ACHN (cell line): ENCODE measurements around the gene LDB2.

Source experiments
- DNase-seq: peaks from one replicate; pipeline ENCODE4 v3.0.0-alpha.2; 2015
- in situ Hi-C: cut with HindIII; loops from 2 replicates; pipeline ENCODE4 v1.10.0; 2017; ENCODE audit warnings: low sequenced_read_pairs, low pct_ligation_motif_present, low pct_unique_long_range_greater_than_20kb

Gene LDB2

DNA sequence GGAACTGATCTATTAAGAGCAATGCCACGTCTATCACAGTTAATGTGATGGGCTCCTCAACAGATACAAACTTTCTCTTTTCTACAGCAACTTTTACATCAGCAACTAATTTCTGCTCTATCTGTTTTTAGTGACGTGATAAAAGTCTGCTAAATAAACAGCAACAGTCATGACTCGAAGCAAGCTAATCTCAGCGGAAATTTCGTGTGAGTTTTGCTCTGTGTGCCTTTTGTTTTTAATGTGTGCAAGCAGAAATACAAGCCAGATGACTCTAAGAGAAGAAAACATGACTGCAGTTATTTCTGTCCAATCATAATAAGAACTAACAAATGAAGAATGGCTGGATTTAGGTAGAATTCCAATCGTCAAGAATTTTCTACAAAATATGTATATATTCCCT is 214.3 kb downstream of the LDB2 start:
- in situ Hi-C loops: no loop called here

DNA sequence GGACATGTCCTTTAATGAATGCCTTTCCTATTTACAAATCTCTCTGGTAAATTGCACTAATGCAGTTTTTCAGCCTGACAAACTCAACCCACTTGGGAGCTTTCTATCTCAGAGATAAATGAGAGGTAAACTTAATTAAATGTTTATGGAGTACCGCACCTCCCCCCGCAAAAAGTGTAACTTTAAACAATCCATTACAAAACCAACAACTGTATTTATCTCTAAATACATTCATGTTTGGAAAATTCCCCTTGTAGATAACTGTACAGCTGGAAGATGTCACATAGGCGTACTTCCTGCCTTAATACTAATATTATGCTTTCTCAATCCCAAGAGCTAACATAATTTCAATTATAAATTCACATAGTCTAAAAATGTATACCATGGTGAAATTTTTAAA is 215.5 kb downstream of the LDB2 start:
- in situ Hi-C loops: no loop called here
- DNase-seq: no peak

More for the DNA sequence above, 214.3 kb downstream of the LDB2 start:
- DNase-seq: no peak

DNA sequence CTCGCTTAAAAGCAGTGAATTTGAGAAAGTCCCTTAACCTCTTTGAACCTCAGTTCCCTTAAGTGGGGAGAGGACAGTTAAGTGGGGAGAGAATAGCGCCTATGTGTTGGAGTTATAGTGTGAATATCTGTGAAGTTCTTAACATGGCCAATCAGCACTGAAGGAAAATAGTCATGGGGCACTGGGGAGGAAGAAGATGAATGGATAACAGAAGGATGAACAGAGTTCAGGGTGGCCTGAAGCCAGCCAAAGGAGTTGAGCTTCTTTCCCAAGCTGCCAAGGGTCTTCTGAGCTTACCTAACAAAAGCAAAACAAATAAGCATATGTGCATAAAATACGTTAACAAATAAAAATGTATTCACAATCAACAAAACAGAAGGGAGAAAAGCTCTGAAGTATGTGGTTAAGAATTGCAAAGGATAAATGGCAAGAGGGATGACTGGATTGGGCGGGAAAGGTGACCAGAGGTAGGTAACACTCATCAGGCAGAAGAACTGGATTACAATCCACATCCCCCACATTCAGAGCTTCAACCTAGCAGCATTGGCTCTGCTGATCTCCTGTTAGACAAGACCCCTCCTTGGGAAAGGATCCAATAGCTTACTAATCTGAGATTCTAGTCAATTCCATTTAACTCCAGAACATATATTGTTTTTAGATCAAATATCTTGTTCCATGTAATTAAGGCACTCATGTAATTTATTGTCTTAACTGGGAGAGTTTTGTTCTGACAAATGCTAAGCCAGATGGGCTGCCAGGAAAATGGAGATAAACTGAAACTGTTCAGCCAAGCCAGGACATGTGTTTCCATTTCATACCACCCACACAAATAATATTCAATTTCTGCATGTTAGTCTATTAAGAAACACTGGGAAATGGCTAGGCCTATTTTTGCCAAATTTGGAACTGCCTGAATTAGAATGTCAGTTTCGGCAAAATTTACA is 221.2 kb downstream of the LDB2 start:
- in situ Hi-C loops: no loop called here
- no peak for DNase-seq

DNA sequence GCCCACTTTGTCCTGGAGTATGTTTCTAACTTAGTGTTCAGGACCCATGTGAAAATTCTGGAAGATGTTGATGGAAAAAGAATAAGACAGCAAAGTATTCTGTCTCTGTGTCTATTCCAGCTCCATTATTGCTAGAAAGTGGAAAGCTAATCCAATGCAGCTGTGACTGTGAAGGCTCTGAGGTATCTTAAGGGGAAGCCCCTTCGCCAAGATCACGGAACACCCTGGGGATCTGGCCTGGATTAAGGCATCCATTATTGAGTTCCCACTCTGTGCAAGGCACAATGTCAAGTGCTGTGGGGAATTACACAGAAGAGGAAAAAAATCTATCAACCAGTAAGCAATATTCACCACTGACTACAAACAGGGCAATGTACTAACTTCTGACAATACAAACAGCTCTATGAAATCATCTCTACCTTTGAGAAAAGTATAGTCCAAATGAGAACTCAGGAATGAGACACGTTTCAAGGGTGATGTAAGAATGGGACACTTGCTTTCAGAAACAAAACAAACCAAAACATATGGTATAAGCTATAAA is 222.1 kb downstream of the LDB2 start:
- in situ Hi-C loops: no loop called here
- no peak for DNase-seq

DNA sequence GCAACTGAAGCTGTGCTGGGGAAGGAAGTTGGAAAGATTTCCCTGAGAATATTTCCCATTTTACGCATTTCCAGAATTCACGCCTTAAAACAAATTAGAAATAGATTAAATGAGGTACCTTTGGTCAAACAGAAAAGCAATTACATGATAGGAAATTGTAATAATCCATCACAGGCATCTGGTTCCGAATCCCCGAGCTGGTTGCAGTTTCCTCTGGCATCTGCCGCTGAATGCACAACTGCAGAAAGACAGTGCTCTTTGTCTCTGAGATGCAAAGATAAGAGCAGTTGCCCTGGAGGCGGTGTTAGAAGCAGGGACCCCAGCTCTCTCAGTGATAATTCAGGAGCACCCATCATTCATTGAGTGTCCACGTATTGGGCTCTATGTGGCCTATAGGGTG is 224.4 kb downstream of the LDB2 start:
- no peak for DNase-seq
- in situ Hi-C loops: no loop called here

DNA sequence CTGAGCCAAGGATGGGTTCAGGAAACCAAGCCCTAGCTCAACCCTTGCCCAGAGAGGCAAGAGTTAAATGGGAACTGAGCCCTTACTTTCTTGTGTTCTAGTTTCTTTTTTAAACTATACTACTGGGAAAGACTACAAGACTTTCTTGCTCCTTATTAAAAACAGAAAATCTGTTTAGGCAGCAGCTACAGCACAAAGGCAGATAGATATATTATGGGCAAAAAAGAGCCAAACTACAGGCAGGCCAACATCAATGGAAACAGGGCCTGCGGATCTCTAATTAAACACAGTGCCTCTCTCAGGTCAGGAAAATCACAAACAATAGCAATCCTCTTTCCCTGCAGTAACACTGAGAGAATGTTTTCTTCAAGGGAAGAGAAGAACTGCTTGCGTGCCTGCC is 226.0 kb downstream of the LDB2 start:
- DNase-seq: no peak
- in situ Hi-C loops: no loop called here

DNA sequence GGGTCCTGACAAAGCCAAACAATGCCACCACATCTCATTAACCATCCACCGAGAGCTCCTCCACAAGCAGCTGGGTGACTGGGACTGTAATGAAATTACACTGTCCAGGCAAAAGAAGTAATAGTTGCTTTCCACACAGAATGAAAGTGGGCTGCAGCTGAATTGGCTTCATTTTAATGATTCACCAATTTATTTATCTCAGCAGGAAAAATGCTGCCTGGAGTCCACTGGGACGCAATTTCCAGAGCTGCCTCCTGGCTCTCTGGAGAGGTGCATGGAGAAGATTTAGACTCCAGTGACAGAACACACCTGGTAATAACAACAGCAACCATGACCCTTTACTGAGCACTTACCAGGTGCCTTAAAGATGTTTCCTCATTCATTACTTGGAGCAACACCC is 226.7 kb downstream of the LDB2 start:
- DNase-seq: no peak
- in situ Hi-C loops: no loop called here

DNA sequence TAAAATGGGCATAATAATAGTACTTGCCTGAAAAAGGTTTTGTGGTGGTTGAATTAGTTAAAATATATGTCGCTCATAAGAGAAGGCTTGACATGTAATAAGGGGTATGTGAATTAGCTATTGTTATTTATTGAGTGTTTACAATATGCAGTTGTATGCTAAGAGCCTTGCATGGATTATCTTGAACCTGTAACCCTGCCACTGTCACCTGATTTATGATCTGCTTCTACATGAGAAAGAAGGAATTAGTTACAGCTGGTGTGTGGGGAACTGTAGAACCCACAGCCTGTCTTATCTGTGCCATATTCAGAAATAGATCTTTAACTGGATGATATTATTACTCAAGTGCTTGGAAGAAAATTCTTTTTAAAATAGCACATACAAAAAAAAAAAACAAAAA is 227.7 kb downstream of the LDB2 start:
- DNase-seq: no peak
- in situ Hi-C loops: no loop called here

DNA sequence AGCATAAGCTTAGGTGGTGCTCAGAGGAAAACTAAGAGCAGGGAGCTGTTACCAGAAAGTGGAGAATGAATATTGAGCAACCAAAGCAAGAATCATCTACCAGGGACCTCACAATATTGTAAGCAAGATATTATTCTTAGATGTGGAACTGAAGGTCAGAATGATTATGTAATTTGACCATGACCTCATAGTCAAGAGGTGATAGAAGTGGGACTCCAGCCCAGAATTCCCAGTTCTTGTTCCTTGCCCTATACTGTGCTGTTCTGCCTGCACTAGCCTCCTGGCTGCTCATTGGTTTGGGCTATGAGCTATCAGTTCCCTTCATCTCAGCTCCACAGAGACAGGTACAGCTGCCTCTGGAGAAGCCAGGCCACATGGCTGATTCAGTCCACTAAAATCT is 229.4 kb downstream of the LDB2 start:
- no peak for DNase-seq
- in situ Hi-C loops: no loop called here

DNA sequence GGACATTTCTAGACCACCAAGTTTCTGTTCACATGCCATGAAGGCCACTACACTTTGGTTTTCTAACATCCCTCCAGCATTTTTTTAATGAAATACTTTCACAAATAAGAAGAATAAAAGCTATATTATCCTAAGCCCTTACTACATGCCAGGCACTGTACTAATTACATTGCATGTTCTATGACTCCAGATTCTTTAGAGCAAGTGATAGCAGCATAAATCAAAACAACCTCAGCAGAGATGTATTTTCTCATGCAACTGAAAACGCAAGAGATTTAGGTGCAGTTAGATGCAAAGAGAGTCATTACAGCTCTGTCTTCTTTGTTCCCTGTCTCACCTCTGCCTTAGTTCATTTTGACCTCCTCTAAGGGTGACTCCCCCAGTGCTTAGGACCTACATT is 230.0 kb downstream of the LDB2 start:
- in situ Hi-C loops: no loop called here
- DNase-seq: no peak

DNA sequence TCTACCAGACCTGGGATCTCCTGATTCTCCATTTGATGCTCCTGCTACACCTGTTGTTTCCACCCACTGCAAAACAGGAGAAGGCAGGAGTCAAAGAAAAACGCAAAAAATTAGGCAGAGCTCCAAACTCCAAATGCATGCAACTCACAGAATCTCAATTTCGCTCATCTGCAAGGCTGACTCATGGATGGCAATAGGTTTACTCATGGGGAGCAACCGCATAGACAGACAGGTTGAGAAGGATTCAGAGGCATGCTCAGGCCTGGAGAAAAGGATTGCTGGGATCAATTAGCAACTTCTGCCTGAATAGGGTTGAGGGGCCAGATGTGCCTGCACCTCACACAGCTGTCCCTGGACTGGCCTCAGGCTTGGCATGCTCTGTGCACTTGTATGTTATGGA is 231.0 kb downstream of the LDB2 start:
- in situ Hi-C loops: no loop called here
- no peak for DNase-seq

DNA sequence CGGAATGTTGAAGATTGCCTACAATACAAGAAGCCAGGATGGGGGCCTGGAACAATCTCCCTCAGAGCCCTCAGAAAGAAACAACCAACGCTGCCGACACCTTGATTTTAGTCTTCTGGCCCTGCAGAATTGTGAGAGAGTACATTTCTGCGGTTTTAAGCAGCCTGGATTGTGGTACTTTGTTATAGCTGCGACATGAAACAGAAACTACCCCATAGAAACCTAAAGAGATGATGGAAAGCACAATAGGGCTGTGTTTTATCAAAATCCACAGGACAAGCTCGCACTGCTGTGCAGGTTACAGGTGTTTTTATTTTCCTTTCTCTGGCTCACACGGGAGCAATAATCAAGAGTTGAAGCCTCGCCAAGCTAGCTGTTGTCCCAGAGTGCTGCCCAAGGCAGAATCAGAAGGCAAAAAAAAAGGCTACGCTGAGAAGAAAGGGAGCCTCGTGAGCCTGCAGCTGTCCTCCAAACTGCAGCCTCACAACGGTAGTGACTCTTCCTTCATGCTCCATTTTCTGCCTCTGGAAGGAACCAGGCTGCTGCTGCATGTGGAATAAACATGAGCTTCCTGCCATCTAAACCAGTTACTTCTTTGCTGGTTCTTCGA is 232.4 kb downstream of the LDB2 start:
- no peak for DNase-seq
- in situ Hi-C loops: no loop called here

DNA sequence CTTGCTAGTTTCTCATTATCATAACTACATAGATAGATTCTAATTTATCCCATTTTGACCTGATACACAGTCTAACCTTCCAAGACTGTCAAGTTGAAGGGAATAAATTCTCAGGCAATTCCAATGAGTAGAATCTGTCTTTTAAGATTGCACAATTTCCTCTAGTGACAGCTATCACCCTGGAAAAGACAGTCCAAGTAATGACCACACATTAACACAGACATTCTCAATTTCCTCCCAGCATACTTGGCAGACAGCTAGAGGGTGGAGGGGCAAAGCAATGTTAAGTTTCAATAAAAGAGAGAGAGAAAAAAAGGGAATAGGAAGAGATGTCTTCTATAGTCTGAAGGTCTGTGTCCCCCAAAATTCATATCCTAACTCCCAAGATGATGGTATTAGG is 234.7 kb downstream of the LDB2 start:
- in situ Hi-C loops: no loop called here
- no peak for DNase-seq

DNA sequence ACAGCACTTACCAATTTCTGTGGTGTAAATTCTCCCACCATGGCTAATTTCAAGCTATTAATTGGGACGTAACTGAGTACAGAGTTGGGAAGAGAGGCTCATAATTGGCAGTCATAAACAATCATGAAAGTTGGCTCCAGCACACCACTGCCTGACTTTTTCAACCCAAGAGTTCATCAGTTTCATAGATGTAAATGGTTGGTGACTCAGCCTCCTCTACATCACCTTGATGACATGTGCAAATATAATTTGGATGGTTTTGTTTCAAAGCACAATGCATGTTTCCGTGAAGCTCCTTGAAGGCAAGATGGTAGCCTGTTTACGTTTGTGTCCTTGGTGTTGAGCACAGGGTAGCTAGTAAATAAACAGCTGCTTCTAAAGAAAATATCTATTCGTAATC is 235.1 kb downstream of the LDB2 start:
- DNase-seq: no peak
- in situ Hi-C loops: no loop called here

DNA sequence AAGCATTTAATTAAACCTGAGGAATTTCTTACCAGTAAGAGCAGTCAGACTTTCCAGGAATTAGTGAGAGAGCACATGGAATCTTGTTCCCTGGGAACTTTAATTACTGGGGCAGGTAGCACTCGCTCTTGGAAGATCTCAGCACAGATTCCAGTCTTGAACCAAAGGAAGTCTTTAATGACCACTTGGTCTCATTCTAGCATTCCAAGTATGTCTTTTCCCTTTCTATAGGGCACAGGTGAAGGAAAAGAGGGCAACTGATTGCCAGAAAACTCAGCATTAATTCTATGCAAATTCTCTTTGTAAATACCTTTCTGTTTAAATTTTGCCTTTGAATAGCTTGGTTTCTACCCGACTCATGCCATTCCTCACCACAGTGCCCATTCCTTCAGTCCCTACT is 236.6 kb downstream of the LDB2 start:
- in situ Hi-C loops: no loop called here

DNA sequence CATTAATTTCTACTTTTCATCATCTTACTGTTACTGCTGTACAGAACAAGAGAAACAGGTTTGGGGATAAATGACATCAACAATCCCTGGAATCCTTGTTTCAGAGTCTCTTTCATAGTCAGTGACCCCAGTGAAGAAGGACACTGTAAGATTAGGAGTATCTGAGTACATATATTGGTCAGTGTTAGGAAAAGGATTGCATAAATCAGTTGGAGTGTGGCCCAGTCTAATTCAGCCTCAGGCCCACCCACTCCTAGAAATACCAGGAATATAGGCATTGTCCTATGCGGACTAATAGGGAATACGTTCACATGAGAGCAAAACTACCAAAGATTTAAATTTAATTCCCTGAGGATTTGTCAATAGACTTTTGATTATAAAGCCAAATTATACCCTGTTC is 237.8 kb downstream of the LDB2 start:
- no peak for DNase-seq
- in situ Hi-C loops: no loop called here

More for the DNA sequence above, 236.6 kb downstream of the LDB2 start:
- DNase-seq: no peak

DNA sequence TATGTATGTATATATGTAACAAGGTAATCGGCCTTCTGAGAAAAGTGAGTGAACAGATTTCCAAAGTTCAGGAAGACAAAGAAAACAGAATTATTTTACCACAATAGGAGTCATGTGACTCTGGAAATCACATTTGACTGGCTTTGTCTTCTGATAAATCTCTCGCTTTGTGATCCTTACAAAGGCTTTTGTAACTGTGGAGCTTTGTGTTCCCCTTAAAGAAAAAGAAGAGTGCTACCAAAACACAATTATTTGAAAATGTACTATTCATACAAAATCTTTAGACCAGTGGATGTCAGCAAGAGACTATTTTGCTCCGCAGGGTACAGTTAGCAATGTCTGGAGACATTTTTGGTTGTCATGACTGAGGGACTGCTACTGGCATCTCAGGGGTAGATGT is 238.8 kb downstream of the LDB2 start:
- in situ Hi-C loops: no loop called here
- DNase-seq: no peak

DNA sequence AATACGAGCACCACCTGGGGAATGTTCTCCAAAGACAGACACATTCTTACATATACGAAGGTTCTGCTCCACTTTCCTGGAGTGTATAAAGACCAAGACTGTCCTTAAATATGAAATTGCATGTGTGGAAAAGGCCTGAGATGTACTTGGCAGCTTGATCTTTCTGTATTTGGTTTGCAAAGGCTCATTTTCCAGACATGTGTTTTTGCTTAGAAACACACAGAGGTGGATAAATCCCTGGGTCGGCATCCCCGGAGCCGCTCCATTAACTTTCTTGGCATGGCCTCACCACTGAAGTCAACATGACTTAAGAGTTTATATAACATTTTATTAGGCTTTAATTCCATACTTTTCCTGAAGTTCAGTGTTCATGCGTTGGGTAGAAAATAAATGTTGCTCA is 239.4 kb downstream of the LDB2 start:
- in situ Hi-C loops: no loop called here
- no peak for DNase-seq

DNA sequence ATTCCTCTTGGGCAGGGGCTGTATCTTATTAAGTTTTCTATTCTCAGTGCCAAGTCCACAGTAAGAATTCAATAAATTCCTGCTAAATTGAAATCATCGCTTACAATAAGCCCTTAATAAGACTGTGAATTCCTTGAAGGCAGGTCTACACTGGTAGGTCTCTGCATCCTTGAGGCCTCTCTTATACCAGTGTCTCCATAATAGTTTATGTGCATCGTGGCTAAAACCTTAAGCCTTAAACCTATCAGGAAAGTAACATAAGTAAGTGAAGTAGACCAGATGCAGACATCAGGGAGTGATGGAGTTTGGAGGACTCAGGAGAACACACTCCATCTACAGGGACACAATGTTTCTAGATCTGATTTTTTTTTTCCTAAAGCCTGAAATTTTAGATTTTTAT is 240.3 kb downstream of the LDB2 start:
- no peak for DNase-seq
- in situ Hi-C loops: no loop called here

DNA sequence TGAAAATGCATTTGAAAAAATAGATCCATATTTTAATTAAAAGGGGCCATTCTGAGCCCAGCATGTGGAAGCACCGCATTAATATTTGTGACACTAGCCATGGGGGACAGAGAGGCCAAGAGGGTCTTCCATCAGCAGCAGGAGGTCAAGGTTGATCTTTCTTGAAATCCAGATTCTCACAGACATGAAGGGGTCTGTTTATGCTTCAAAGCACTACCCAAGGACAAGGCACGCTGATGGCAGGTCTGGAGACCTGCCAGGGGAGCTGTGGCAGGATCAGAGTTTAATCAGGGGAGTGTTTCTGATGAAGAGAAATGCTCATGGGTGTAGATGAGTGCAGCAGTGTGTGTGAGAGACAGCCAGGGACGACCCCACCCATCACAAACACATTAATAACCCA is 243.3 kb downstream of the LDB2 start:
- in situ Hi-C loops: no loop called here
- no peak for DNase-seq
